ENCODE results near the gene SGSM1. TPM values are rescaled to one million over a fixed set of nuclear protein-coding genes. Genes with fewer than 3 reads are reported as not detected.

The SGSM1 gene
- total RNA-seq, 1 experiment from 2014 or later, result 4.1 TPM

DNA sequence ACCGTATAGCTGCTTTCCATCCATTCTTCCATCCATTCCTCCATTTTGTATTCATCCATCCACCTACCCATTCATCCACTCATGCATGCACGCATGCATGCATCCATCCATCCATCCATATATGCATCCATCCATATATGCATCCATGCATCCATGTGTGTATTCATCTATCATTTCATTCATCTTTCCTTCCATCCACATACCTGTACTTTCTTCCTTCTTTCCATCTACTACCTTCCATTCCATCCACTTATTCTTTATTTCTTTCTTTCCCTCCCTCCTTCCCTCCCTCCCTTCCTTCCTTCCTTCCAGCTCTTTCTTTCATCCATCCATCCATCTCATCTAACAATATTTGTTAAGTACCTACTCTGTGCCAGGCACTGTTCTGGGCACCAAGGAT is 166.4 kb downstream of the SGSM1 start (continued):
- TF ChIP-seq MXD4 (CRISPR knock-in tag; IDR thresholded peaks at IDR 0.05; ENCODE audit: borderline replicate concordance), result no peak

DNA sequence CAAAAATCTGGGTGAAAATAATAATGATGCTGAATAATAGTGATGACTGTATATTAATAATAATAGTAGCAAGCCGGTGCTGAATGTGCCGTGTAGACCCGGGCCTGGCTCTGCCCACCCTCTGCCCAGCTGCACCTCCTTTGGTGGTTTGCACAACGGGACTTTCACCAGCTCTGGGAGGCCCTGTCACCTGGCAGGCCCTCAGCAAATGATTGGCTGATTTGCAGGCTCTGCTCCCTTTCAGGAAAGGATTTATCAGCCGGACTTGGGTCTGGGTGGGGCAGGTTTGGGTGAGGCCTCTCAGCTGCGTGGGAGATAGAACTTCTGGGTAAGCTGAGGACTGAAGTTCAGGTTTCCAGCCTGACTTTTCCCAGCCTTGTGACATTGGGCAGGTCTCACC is 167.9 kb downstream of the SGSM1 start:
- no peaks in the 10 kb centered on the region; the same call in 1 of the 2 replicates for H3K36me3 Mint-ChIP-seq
- H3K4me1 Mint-ChIP-seq, result peaks cover 58% of the 10 kb centered on the region
- POLR2A ChIA-PET, result interaction anchor here (0.6 to 0.7 kb wide), 2 partner anchors 53 to 166 kb away, joined by 3 to 5 read pairs; no protein-coding TSS in a partner anchor
- ATAC-seq (no peak), DNase-seq (ENCODE audit: low spot score) (no peak)
- H3K9me3 Mint-ChIP-seq, result no peaks in the 10 kb centered on the region
- no peak overlapping the region for H3K4me3 Mint-ChIP-seq
- no peak for TF ChIP-seq NR3C1 (CRISPR knock-in tag; conservative IDR thresholded peaks at IDR 0.05; ENCODE audit: low read depth)
- TF ChIP-seq, protein P1, sequence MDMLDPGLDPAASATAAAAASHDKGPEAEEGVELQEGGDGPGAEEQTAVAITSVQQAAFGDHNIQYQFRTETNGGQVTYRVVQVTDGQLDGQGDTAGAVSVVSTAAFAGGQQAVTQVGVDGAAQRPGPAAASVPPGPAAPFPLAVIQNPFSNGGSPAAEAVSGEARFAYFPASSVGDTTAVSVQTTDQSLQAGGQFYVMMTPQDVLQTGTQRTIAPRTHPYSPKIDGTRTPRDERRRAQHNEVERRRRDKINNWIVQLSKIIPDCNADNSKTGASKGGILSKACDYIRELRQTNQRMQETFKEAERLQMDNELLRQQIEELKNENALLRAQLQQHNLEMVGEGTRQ (CRISPR knock-in tag; IDR thresholded peaks at IDR 0.05), result no peak
- TF ChIP-seq ZNF671 (CRISPR knock-in tag; IDR thresholded peaks at IDR 0.05), result no peak
- TF ChIP-seq, protein P2, sequence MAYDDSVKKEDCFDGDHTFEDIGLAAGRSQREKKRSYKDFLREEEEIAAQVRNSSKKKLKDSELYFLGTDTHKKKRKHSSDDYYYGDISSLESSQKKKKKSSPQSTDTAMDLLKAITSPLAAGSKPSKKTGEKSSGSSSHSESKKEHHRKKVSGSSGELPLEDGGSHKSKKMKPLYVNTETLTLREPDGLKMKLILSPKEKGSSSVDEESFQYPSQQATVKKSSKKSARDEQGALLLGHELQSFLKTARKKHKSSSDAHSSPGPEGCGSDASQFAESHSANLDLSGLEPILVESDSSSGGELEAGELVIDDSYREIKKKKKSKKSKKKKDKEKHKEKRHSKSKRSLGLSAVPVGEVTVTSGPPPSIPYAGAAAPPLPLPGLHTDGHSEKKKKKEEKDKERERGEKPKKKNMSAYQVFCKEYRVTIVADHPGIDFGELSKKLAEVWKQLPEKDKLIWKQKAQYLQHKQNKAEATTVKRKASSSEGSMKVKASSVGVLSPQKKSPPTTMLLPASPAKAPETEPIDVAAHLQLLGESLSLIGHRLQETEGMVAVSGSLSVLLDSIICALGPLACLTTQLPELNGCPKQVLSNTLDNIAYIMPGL (CRISPR knock-in tag; IDR thresholded peaks at IDR 0.05), result no peak
- TF ChIP-seq, protein P3, sequence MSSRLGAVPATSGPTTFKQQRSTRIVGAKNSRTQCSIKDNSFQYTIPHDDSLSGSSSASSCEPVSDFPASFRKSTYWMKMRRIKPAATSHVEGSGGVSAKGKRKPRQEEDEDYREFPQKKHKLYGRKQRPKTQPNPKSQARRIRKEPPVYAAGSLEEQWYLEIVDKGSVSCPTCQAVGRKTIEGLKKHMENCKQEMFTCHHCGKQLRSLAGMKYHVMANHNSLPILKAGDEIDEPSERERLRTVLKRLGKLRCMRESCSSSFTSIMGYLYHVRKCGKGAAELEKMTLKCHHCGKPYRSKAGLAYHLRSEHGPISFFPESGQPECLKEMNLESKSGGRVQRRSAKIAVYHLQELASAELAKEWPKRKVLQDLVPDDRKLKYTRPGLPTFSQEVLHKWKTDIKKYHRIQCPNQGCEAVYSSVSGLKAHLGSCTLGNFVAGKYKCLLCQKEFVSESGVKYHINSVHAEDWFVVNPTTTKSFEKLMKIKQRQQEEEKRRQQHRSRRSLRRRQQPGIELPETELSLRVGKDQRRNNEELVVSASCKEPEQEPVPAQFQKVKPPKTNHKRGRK (CRISPR knock-in tag; IDR thresholded peaks at IDR 0.05; ENCODE audit: borderline replicate concordance), result no peak
- no peak for TF ChIP-seq RORB (CRISPR knock-in tag; IDR thresholded peaks at IDR 0.05)
- TF ChIP-seq, protein P4, sequence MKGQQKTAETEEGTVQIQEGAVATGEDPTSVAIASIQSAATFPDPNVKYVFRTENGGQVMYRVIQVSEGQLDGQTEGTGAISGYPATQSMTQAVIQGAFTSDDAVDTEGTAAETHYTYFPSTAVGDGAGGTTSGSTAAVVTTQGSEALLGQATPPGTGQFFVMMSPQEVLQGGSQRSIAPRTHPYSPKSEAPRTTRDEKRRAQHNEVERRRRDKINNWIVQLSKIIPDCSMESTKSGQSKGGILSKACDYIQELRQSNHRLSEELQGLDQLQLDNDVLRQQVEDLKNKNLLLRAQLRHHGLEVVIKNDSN (CRISPR knock-in tag; IDR thresholded peaks at IDR 0.05), result no peak
- TF ChIP-seq, protein P5, sequence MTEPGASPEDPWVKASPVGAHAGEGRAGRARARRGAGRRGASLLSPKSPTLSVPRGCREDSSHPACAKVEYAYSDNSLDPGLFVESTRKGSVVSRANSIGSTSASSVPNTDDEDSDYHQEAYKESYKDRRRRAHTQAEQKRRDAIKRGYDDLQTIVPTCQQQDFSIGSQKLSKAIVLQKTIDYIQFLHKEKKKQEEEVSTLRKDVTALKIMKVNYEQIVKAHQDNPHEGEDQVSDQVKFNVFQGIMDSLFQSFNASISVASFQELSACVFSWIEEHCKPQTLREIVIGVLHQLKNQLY (CRISPR knock-in tag; IDR thresholded peaks at IDR 0.05), result no peak
- TF ChIP-seq ZNF121 (CRISPR knock-in tag; IDR thresholded peaks at IDR 0.05), result no peak
- TF ChIP-seq CBFB (CRISPR knock-in tag; IDR thresholded peaks at IDR 0.05; ENCODE audit: low read depth), result no peak
- no peaks in the 10 kb centered on the region for H3K27me3 Mint-ChIP-seq (ENCODE audit: low read depth)
- CTCF ChIA-PET, result interaction anchor here (0.6 to 2.2 kb wide), 8 partner anchors 10 to 799 kb away, joined by 3 to 7 read pairs (median 4); partner anchors contain the start of gene LHFPL7
- H3K27ac Mint-ChIP-seq, result no peak overlapping the region; the same call in 1 of the 2 replicates

DNA sequence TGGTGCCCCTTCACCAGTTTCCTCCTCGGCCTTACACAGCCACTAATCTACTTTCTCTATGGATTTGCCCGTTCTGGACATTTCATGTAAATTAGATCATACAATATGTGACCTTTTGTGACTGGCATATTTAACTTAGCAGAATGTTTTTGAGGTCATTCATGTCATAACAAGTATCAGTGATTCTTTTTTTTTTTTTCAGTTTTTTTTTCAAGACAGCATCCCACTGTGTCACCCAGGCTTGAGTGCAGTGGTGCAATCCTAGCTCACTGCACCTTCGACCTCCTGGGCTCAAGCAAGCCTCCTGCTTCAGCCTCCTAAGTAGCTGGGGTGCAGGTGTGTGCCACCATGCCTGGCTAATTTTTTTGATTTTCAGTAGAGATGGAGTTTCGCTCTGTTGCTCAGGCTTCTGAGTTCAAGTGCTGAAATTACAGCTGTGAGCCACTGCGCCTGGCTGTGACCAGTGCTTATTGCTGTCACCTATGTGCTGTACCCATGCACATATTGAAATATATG is 169.2 kb downstream of the SGSM1 start:
- ChIA-PET CTCF (interaction anchor here (1.1 to 2.2 kb wide), 5 partner anchors 9 to 124 kb away, joined by 4 to 7 read pairs (median 5); no protein-coding TSS in a partner anchor), POLR2A (no interaction called here)
- Mint-ChIP-seq H3K27me3 (ENCODE audit: low read depth) (no peaks in the 10 kb centered on the region), H3K4me3 (no peak overlapping the region), H3K4me1 (peaks cover 45% of the 10 kb centered on the region), H3K36me3 (no peaks in the 10 kb centered on the region; the same call in 1 of the 2 replicates), H3K9me3 (no peaks in the 10 kb centered on the region), H3K27ac (peak overlapping the region; percentile 80)
- DNase-seq (ENCODE audit: low spot score) (no peak), ATAC-seq (no peak)
- TF ChIP-seq ATF1 (CRISPR knock-in tag; IDR thresholded peaks at IDR 0.05), result no peak
- no peak for TF ChIP-seq RORB (CRISPR knock-in tag; IDR thresholded peaks at IDR 0.05)
- TF ChIP-seq, protein P6, sequence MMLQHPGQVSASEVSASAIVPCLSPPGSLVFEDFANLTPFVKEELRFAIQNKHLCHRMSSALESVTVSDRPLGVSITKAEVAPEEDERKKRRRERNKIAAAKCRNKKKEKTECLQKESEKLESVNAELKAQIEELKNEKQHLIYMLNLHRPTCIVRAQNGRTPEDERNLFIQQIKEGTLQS (CRISPR knock-in tag; conservative IDR thresholded peaks at IDR 0.05), result no peak
- TF ChIP-seq ZNF671 (CRISPR knock-in tag; IDR thresholded peaks at IDR 0.05), result no peak
- TF ChIP-seq, protein P7, sequence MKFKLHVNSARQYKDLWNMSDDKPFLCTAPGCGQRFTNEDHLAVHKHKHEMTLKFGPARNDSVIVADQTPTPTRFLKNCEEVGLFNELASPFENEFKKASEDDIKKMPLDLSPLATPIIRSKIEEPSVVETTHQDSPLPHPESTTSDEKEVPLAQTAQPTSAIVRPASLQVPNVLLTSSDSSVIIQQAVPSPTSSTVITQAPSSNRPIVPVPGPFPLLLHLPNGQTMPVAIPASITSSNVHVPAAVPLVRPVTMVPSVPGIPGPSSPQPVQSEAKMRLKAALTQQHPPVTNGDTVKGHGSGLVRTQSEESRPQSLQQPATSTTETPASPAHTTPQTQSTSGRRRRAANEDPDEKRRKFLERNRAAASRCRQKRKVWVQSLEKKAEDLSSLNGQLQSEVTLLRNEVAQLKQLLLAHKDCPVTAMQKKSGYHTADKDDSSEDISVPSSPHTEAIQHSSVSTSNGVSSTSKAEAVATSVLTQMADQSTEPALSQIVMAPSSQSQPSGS (CRISPR knock-in tag; IDR thresholded peaks at IDR 0.05; ENCODE audit: borderline replicate concordance, low read depth), result no peak
- no peak for TF ChIP-seq ZNF138 (CRISPR knock-in tag; conservative IDR thresholded peaks at IDR 0.05)
- TF ChIP-seq GTF2I (CRISPR knock-in tag; conservative IDR thresholded peaks at IDR 0.05), result no peak
- TF ChIP-seq RELA (CRISPR knock-in tag; IDR thresholded peaks at IDR 0.05; ENCODE audit: borderline replicate concordance), result no peak
- TF ChIP-seq, protein P8, sequence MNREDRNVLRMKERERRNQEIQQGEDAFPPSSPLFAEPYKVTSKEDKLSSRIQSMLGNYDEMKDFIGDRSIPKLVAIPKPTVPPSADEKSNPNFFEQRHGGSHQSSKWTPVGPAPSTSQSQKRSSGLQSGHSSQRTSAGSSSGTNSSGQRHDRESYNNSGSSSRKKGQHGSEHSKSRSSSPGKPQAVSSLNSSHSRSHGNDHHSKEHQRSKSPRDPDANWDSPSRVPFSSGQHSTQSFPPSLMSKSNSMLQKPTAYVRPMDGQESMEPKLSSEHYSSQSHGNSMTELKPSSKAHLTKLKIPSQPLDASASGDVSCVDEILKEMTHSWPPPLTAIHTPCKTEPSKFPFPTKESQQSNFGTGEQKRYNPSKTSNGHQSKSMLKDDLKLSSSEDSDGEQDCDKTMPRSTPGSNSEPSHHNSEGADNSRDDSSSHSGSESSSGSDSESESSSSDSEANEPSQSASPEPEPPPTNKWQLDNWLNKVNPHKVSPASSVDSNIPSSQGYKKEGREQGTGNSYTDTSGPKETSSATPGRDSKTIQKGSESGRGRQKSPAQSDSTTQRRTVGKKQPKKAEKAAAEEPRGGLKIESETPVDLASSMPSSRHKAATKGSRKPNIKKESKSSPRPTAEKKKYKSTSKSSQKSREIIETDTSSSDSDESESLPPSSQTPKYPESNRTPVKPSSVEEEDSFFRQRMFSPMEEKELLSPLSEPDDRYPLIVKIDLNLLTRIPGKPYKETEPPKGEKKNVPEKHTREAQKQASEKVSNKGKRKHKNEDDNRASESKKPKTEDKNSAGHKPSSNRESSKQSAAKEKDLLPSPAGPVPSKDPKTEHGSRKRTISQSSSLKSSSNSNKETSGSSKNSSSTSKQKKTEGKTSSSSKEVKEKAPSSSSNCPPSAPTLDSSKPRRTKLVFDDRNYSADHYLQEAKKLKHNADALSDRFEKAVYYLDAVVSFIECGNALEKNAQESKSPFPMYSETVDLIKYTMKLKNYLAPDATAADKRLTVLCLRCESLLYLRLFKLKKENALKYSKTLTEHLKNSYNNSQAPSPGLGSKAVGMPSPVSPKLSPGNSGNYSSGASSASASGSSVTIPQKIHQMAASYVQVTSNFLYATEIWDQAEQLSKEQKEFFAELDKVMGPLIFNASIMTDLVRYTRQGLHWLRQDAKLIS (CRISPR knock-in tag; IDR thresholded peaks at IDR 0.05; ENCODE audit: borderline replicate concordance), result no peak
